IMR-90 (cell line): Measurements from ENCODE around the gene OR11A1. TPM values are rescaled to one million over a fixed set of nuclear protein-coding genes. Genes with fewer than 3 reads are reported as not detected.

Experiments
- ATAC-seq: fragments of 200-7000 bp; cut with Tn5 transposase; 2 replicates; pipeline ENCODE4 v1.9.1; 2020; ENCODE audit warnings: low read depth, mild to moderate bottlenecking, moderate library complexity
- BruUV-seq: library from RNA; stranded (reverse); fragments of 400-500 nt; replicated peaks from 2 replicates; lab custom pipeline; 2021; lab: Mats Ljungman, UMichigan
- CTCF ChIA-PET: fragments of 300-600 bp; formaldehyde crosslinking; extraction: SDS; loops from one replicate; lab custom pipeline; 2021; ENCODE audit warnings: antibody characterized with exemption; lab: Yijun Ruan, JAX
- POLR2A ChIA-PET: fragments of 300-600 bp; sonication (Branson Sonifier 250); formaldehyde crosslinking; loops from one replicate; lab custom pipeline; 2022; ENCODE audit warnings: antibody characterized with exemption; ENCODE audit not compliant: unreplicated experiment; lab: Charles Lee
- DNase-seq: peaks from one replicate; pipeline ENCODE4 v3.0.0; 2013
- H2AFZ ChIP-seq: replicated peaks from 2 replicates; pipeline ENCODE3; 2013; ENCODE audit warnings: low read length, mild to moderate bottlenecking; ENCODE audit not compliant: poor library complexity
- H2AK5ac ChIP-seq: 2 replicates; pipeline ENCODE4 v1.6.1; 2013; ENCODE audit warnings: low read depth, low read length, inconsistent platforms
- H2AK9ac ChIP-seq: replicated peaks from 2 replicates; pipeline ENCODE3; 2013; ENCODE audit warnings: mild to moderate bottlenecking, low read depth, low read length, moderate library complexity; ENCODE audit not compliant: poor library complexity
- H2BK120ac ChIP-seq: 2 replicates; pipeline ENCODE4 v1.6.1; 2013; ENCODE audit warnings: low read depth, low read length, inconsistent platforms
- H2BK15ac ChIP-seq: 3 replicates; pipeline ENCODE4 v1.6.1; 2013; ENCODE audit warnings: low read depth, low read length, inconsistent platforms
- H2BK20ac ChIP-seq: 2 replicates; pipeline ENCODE4 v1.6.1; 2013; ENCODE audit warnings: low read depth, mild to moderate bottlenecking, inconsistent platforms, low read length, moderate library complexity
- H2BK5ac ChIP-seq: 2 replicates; pipeline ENCODE4 v1.6.1; 2013; ENCODE audit warnings: mild to moderate bottlenecking, low read depth, low read length, inconsistent platforms; ENCODE audit not compliant: poor library complexity, severe bottlenecking
- H3K14ac ChIP-seq: replicated peaks from 2 replicates; pipeline ENCODE4 v1.6.1; 2013; ENCODE audit warnings: low read depth, low read length, inconsistent platforms
- H3K18ac ChIP-seq: 2 replicates; pipeline ENCODE4 v1.6.1; 2013; ENCODE audit warnings: low read depth, low read length, control low read depth
- H3K23ac ChIP-seq: 2 replicates; pipeline ENCODE4 v1.6.1; 2013; ENCODE audit warnings: low read depth, low read length, inconsistent platforms
- H3K27ac ChIP-seq: 2 replicates; pipeline ENCODE4 v1.5.1; 2013; ENCODE audit warnings: mild to moderate bottlenecking, control low read depth, low read length; ENCODE audit not compliant: insufficient read depth
- H3K27me3 ChIP-seq: 2 replicates; pipeline ENCODE4 v1.6.1; 2013; ENCODE audit warnings: low read length; ENCODE audit not compliant: control insufficient read depth, insufficient read depth
- H3K36me3 ChIP-seq: 2 replicates; pipeline ENCODE4 v1.6.1; 2013; ENCODE audit warnings: low read length, mixed read lengths; ENCODE audit not compliant: control insufficient read depth, insufficient read depth
- H3K4ac ChIP-seq: 2 replicates; pipeline ENCODE4 v1.6.1; 2013; ENCODE audit warnings: low read depth, low read length, inconsistent platforms
- H3K4me1 ChIP-seq: 2 replicates; pipeline ENCODE4 v1.6.1; 2013; ENCODE audit warnings: low read length, mixed read lengths; ENCODE audit not compliant: control insufficient read depth, insufficient read depth
- H3K4me2 ChIP-seq: 2 replicates; pipeline ENCODE4 v1.6.1; 2013; ENCODE audit warnings: low read depth, mild to moderate bottlenecking, control low read depth, low read length, moderate library complexity
- H3K4me3 ChIP-seq: 2 replicates; pipeline ENCODE4 v1.5.1; 2013; ENCODE audit warnings: low read depth, mild to moderate bottlenecking, control low read depth, low read length, moderate library complexity; ENCODE audit not compliant: insufficient read depth
- H3K56ac ChIP-seq: 2 replicates; pipeline ENCODE4 v1.6.1; 2013; ENCODE audit warnings: low read length, inconsistent platforms; ENCODE audit not compliant: insufficient read depth; ENCODE audit errors: extremely low read depth
- H3K79me1 ChIP-seq, 2 experiments: 2 replicates each; pipeline ENCODE4 v1.6.1; 2013; ENCODE audit warnings: low read length in 2 of 2, inconsistent platforms in 1 of 2, low read depth in 1 of 2
- H3K9ac ChIP-seq: 2 replicates; pipeline ENCODE4 v1.6.1; 2013; ENCODE audit warnings: low read depth, low read length, control low read depth
- H3K9me1 ChIP-seq: 2 replicates; pipeline ENCODE4 v1.6.1; 2013; ENCODE audit warnings: low read length, inconsistent platforms; ENCODE audit not compliant: insufficient read depth
- H3K9me3 ChIP-seq: 2 replicates; pipeline ENCODE4 v1.6.1; 2013; ENCODE audit warnings: low read length; ENCODE audit not compliant: control insufficient read depth, insufficient read depth
- H4K20me1 ChIP-seq: 2 replicates; pipeline ENCODE4 v1.6.1; 2013; ENCODE audit warnings: low read length, inconsistent platforms; ENCODE audit not compliant: insufficient read depth
- H4K5ac ChIP-seq: 2 replicates; pipeline ENCODE4 v1.6.1; 2013; ENCODE audit warnings: mild to moderate bottlenecking, low read depth, low read length, control low read depth
- H4K8ac ChIP-seq, 2 experiments: 2 replicates each; pipeline ENCODE4 v1.6.1; 2013; ENCODE audit warnings: low read depth in 2 of 2, low read length in 2 of 2, control low read depth in 1 of 2, inconsistent platforms in 1 of 2
- H4K91ac ChIP-seq: 2 replicates; pipeline ENCODE4 v1.6.1; 2013; ENCODE audit warnings: low read depth, low read length, inconsistent platforms; ENCODE audit not compliant: insufficient read depth
- RAD21 ChIP-seq: IDR thresholded peaks from 2 replicates; pipeline ENCODE4 v1.6.1; 2012; ENCODE audit warnings: low read length, improper control_type of control experiment
- RFX5 ChIP-seq: IDR thresholded peaks from 2 replicates; pipeline ENCODE4 v1.8.0; 2012; ENCODE audit warnings: low read depth, mild to moderate bottlenecking, low read length, moderate library complexity
- WGBS, 2 experiments: methylation state at CpG; one replicate each; pipeline versions ENCODE4 v1.1.5 to v1.1.7; 2013; ENCODE audit warnings: missing lambda C conversion rate in 2 of 2; ENCODE audit not compliant: insufficient read length in 1 of 2; ENCODE audit errors: extremely low coverage in 2 of 2; 5-methylcytosine and 5-hydroxymethylcytosine counted together
- dilution Hi-C: fragments of 300-500 bp; cut with HindIII; formaldehyde crosslinking; loops from one replicate; pipeline ENCODE4 v1.14.3; 2018; ENCODE audit warnings: low sequenced_read_pairs; ENCODE audit not compliant: unreplicated experiment
- in situ Hi-C: fragments of 300-500 bp; cut with MboI; formaldehyde crosslinking; loops from 3 replicates; pipeline ENCODE4 v1.14.3; 2019; ENCODE audit warnings: low sequenced_read_pairs, inconsistent platforms, mixed read lengths
- intact Hi-C: fragments of 100-400 bp; cut with micrococcal nuclease; formaldehyde crosslinking; loops from 2 replicates; pipeline ENCODE4 v1.10.0; 2022
- polyA plus RNA-seq, 3 experiments: library from polyadenylated mRNA; depleted of rRNA; stranded (reverse); fragments of >200 nt; gene quantifications; 2 replicates each; pipeline ENCODE4 v1.2.3, GENCODE V29; 2012; ENCODE audit warnings: low replicate concordance in 1 of 3
- total RNA-seq: library from RNA; depleted of rRNA; stranded (reverse); fragments of >200 nt; gene quantifications from 2 replicates; pipeline ENCODE4 v1.2.3, GENCODE V29; 2012
- TF ChIP-seq, protein P1 (sequence below): conservative IDR thresholded peaks from 2 replicates; pipeline ENCODE4 v1.5.1; 2012; ENCODE audit warnings: mild to moderate bottlenecking, low read depth, low read length, improper control_type of control experiment

OR11A1 gene
- total and polyA plus RNA-seq, 2 of the 4 experiments (the other 2 are of a cell fraction) = not detected

DNA sequence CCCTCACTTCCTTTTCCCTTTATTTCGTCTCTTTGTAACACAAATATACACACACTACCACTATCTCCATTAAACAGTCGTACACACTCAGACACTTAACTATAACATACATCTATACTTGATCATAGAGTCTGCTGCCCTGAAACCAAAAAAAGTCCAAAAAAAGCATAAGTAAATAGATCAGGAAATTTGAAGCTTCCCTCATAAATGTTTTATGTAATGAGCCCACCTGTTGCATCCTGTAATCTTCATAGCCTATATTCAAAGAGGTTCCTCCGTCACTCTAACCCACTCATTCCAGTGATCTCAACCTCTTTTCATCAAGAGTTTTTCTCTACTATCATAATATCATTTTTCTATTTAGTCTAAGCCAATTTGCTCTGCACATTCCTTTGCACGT lies 68.3 kb downstream of the OR11A1 start:
- no peak for ATAC-seq
- dilution Hi-C loops = no loop called here

More for the DNA sequence above, 68.3 kb downstream of the OR11A1 start:
- ChIA-PET POLR2A (no interaction called here), CTCF (no interaction called here)
- in situ Hi-C loops = no loop called here
- no peak overlapping the region for H2BK120ac ChIP-seq
- H4K5ac ChIP-seq = no peak overlapping the region
- H2BK15ac ChIP-seq = no peak overlapping the region
- H3K18ac ChIP-seq = no peak overlapping the region
- no peak overlapping the region for H3K4me2 ChIP-seq
- WGBS, 2 experiments = 0% methylated on average over 1 of the region's 4 CpGs; no CpG with 5 or more reads in 1 of the 2 experiments
- H3K4ac ChIP-seq = no peak overlapping the region
- no peak overlapping the region for H3K9ac ChIP-seq
- H4K20me1 ChIP-seq = no peaks in the 10 kb centered on the region
- no peak overlapping the region for H2BK20ac ChIP-seq
- no peaks in the 10 kb centered on the region for H3K79me1 ChIP-seq
- H2BK5ac ChIP-seq = no peak overlapping the region
- no peaks in the 10 kb centered on the region for H3K36me3 ChIP-seq
- intact Hi-C loops = no loop called here
- H2AK5ac ChIP-seq = no peak overlapping the region
- H4K91ac ChIP-seq = no peak overlapping the region
- TF ChIP-seq, protein P1, sequence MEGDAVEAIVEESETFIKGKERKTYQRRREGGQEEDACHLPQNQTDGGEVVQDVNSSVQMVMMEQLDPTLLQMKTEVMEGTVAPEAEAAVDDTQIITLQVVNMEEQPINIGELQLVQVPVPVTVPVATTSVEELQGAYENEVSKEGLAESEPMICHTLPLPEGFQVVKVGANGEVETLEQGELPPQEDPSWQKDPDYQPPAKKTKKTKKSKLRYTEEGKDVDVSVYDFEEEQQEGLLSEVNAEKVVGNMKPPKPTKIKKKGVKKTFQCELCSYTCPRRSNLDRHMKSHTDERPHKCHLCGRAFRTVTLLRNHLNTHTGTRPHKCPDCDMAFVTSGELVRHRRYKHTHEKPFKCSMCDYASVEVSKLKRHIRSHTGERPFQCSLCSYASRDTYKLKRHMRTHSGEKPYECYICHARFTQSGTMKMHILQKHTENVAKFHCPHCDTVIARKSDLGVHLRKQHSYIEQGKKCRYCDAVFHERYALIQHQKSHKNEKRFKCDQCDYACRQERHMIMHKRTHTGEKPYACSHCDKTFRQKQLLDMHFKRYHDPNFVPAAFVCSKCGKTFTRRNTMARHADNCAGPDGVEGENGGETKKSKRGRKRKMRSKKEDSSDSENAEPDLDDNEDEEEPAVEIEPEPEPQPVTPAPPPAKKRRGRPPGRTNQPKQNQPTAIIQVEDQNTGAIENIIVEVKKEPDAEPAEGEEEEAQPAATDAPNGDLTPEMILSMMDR = no peak
- no peak for TF ChIP-seq RAD21
- no peak for TF ChIP-seq RFX5
- no peak overlapping the region for H3K27ac ChIP-seq
- DNase-seq = no peak
- no peak overlapping the region for H3K56ac ChIP-seq
- H2AFZ ChIP-seq = no peak overlapping the region
- no TSS peak for BruUV-seq
- H3K9me1 ChIP-seq = no peaks in the 10 kb centered on the region
- H3K23ac ChIP-seq = no peak overlapping the region
- H3K14ac ChIP-seq = no peak overlapping the region
- H3K9me3 ChIP-seq = peaks cover 14% of the 10 kb centered on the region
- no peaks in the 10 kb centered on the region for H3K27me3 ChIP-seq
- no peaks in the 10 kb centered on the region for H3K4me1 ChIP-seq
- no peak overlapping the region for H4K8ac ChIP-seq
- no peak overlapping the region for H3K4me3 ChIP-seq
- no peak overlapping the region for H2AK9ac ChIP-seq
